Body of pancreas (tissue), 4 donors: ENCODE measurements around the gene PHF21B. TPM values are rescaled to one million over a fixed set of nuclear protein-coding genes. Genes with fewer than 3 reads are reported as not detected.

Experiments used
- ATAC-seq: fragments of 150-250 bp; one replicate; pipeline ENCODE4 v1.9.1; 2016
- DNase-seq, 4 donors: peaks; one replicate each; pipeline ENCODE4 v3.0.0-alpha.2; 2019
- H3K27ac ChIP-seq, 4 donors: fragments of 200-600 bp; sonication (generic); 1 replicate in 3 of 4; 2 replicates in 1 of 4; pipeline versions ENCODE4 v1.5.1 to v1.6.1; 2016 to 2019; ENCODE audit warnings: mild to moderate bottlenecking in 1 of 4, mixed read lengths in 1 of 4, moderate library complexity in 1 of 4
- H3K27me3 ChIP-seq, 2 donors: fragments of 200-600 bp; sonication (generic); one replicate each; pipeline ENCODE4 v1.6.0; 2016; ENCODE audit warnings: mild to moderate bottlenecking in 1 of 2
- H3K36me3 ChIP-seq, 2 donors: fragments of 200-600 bp; sonication (generic); replicated peaks in 1 of 2; 2 replicates each; pipeline ENCODE4 v1.5.1; 2016; ENCODE audit warnings: low read depth in 2 of 2; ENCODE audit not compliant: insufficient read depth in 1 of 2
- H3K4me1 ChIP-seq: fragments of 200-600 bp; sonication (generic); one replicate; pipeline ENCODE4 v1.6.0; 2016
- H3K4me3 ChIP-seq, 2 donors: fragments of 200-600 bp; sonication (generic); 1 replicate in 1 of 2; 2 replicates in 1 of 2; pipeline ENCODE4 v1.5.1; 2016 to 2019
- H3K9me3 ChIP-seq, 3 donors: fragments of 200-600 bp; sonication (generic); 1 replicate in 2 of 3; 2 replicates in 1 of 3; pipeline ENCODE4 v1.5.1; 2016
- CTCF ChIP-seq, 7 experiments: fragments of 450-650 bp in 4 of 7; fragments of 200-600 bp in 3 of 7; sonication (generic) in 3 of 7; IDR thresholded peaks; one replicate each; pipeline ENCODE4 v1.5.1; 2016 to 2019; ENCODE audit warnings: antibody characterized with exemption in 7 of 7
- POLR2A ChIP-seq, 3 donors: fragments of 450-650 bp; IDR thresholded peaks; one replicate each; pipeline ENCODE4 v1.6.1; 2016; ENCODE audit warnings: antibody characterized with exemption in 3 of 3, mild to moderate bottlenecking in 2 of 3
- WGBS, 2 donors: methylation state at CpG; one replicate each; pipeline ENCODE4 v1.1.5; 2017; 5-methylcytosine and 5-hydroxymethylcytosine counted together
- intact Hi-C: fragments of 100-400 bp; cut with DNase I; formaldehyde crosslinking; loops from one replicate; pipeline ENCODE4 v1.15.1; 2023
- total RNA-seq, 2 donors: library from RNA; depleted of rRNA; stranded (reverse); fragments of >200 nt; gene quantifications; one replicate each; pipeline ENCODE4 v1.1.0, GENCODE V29; 2016

The PHF21B gene
- total RNA-seq, 2 donors from 2014 or later = under 0.01 TPM; not detected in 1

GRCh38 chr22:44994399-44995104, 15.3 kb downstream of the PHF21B start:
- Histone ChIP-seq H3K9me3 (no peaks in the 10 kb centered on the region), H3K4me3 (no peak overlapping the region), H3K27me3 (no peaks in the 10 kb centered on the region), H3K27ac (no peak overlapping the region), H3K4me1 (no peaks in the 10 kb centered on the region), H3K36me3 (no peaks in the 10 kb centered on the region)
- DNase-seq (no peak), ATAC-seq (no peak)
- TF ChIP-seq CTCF (IDR thresholded peaks at IDR 0.05) (no peak), POLR2A (IDR thresholded peaks at IDR 0.05) (no peak)
- intact Hi-C loops = no loop called here
- WGBS, 2 donors = 45 to 56% methylated on average over 19 of the region's 19 CpGs

GRCh38 chr22:44992166-44992565, 17.6 kb downstream of the PHF21B start:
- 78 to 83% methylated on average over 7 to 13 of the region's 13 CpGs for WGBS, 2 donors
- H3K9me3 ChIP-seq = no peaks in the 10 kb centered on the region
- no peaks in the 10 kb centered on the region for H3K36me3 ChIP-seq
- peak in 1 of 3 donors; percentile 5 for TF ChIP-seq POLR2A (IDR thresholded peaks at IDR 0.05)
- no peak for TF ChIP-seq CTCF (IDR thresholded peaks at IDR 0.05)
- H3K27me3 ChIP-seq = no peaks in the 10 kb centered on the region
- H3K4me3 ChIP-seq = no peak overlapping the region
- no peak for ATAC-seq
- no peak for DNase-seq
- intact Hi-C loops = no loop called here
- no peak overlapping the region for H3K27ac ChIP-seq
- H3K4me1 ChIP-seq = no peaks in the 10 kb centered on the region

- intact Hi-C loops = no loop called here
Observed at GRCh38 chr22:44991218-44991617, 18.6 kb downstream of the PHF21B start.

GRCh38 chr22:44990810-44991209, 19.0 kb downstream of the PHF21B start:
- H3K9me3 ChIP-seq = no peaks in the 10 kb centered on the region
- H3K36me3 ChIP-seq = no peaks in the 10 kb centered on the region
- no peak overlapping the region for H3K27ac ChIP-seq
- intact Hi-C loops = no loop called here
- H3K27me3 ChIP-seq = no peaks in the 10 kb centered on the region
- ATAC-seq = no peak
- no peak overlapping the region for H3K4me3 ChIP-seq
- TF ChIP-seq CTCF (IDR thresholded peaks at IDR 0.05) = no peak
- no peak for TF ChIP-seq POLR2A (IDR thresholded peaks at IDR 0.05)
- H3K4me1 ChIP-seq = no peaks in the 10 kb centered on the region
- DNase-seq = no peak
- 57 to 63% methylated on average over 11 to 15 of the region's 15 CpGs for WGBS, 2 donors

More at GRCh38 chr22:44991218-44991617, 18.6 kb downstream of the PHF21B start:
- no peak for DNase-seq
- Histone ChIP-seq H3K4me3 (no peak overlapping the region), H3K9me3 (no peaks in the 10 kb centered on the region), H3K27ac (no peak overlapping the region), H3K27me3 (no peaks in the 10 kb centered on the region), H3K4me1 (no peaks in the 10 kb centered on the region), H3K36me3 (no peaks in the 10 kb centered on the region)
- TF ChIP-seq CTCF (IDR thresholded peaks at IDR 0.05) (no peak), POLR2A (IDR thresholded peaks at IDR 0.05) (no peak)
- ATAC-seq = no peak
- WGBS, 2 donors = 56 to 65% methylated on average over 7 to 10 of the region's 10 CpGs

- ATAC-seq = no peak
- DNase-seq = no peak
- TF ChIP-seq POLR2A (IDR thresholded peaks at IDR 0.05) = no peak
- no peak for TF ChIP-seq CTCF (IDR thresholded peaks at IDR 0.05)
- intact Hi-C loops = no loop called here
- Histone ChIP-seq H3K27me3 (no peaks in the 10 kb centered on the region), H3K36me3 (no peaks in the 10 kb centered on the region), H3K9me3 (no peaks in the 10 kb centered on the region), H3K4me3 (no peak overlapping the region), H3K4me1 (no peaks in the 10 kb centered on the region), H3K27ac (no peak overlapping the region)
- WGBS, 2 donors = 65 to 79% methylated on average over 13 of the region's 13 CpGs
Observed at GRCh38 chr22:44990328-44990727, 19.5 kb downstream of the PHF21B start.
